Right hindlimb (tissue), 1 donor: ENCODE data around the gene RBFOX1.
"Not testable (repeated sequence)": the region's sequence is repeated elsewhere in the genome, so short reads cannot be mapped to it uniquely, and the experiment has no call there.

Experiments
- DNase-seq: peaks from one replicate; pipeline ENCODE4 v3.0.0-alpha.2; 2018

The RBFOX1 gene

DNA sequence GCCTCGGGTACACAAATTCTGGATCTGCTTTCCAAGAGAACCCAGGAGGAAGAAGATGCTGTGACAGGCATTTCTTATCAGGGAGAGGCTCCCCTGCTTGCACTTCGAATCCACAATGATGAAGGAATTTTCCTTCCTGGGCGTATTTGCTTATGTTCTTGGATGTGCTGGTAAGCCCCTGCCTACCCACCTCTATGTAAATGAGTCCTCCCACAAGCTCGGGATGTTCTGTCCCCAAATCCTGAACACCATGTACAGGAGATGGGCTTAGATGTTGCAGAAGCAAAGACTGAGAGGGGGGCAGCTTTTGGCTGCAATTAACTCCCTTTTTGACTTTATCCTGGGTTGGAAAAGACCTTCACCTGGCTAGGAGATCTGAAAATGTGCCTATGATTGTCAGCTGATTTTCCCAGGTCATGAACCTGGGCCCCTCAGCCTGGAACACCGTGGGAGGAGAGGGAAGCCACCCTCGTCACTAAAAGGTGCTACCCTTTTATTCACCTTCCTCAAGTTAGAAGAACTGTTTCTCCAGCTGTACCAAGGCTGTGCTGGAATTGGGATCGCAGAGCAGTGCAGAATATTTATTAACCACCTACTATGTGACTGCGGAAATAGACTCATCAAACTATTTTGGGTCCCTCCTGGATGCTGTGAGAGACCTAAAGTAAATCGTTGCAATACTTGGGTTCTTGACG is 150.1 kb downstream of the RBFOX1 start:
- no peak for DNase-seq

DNA sequence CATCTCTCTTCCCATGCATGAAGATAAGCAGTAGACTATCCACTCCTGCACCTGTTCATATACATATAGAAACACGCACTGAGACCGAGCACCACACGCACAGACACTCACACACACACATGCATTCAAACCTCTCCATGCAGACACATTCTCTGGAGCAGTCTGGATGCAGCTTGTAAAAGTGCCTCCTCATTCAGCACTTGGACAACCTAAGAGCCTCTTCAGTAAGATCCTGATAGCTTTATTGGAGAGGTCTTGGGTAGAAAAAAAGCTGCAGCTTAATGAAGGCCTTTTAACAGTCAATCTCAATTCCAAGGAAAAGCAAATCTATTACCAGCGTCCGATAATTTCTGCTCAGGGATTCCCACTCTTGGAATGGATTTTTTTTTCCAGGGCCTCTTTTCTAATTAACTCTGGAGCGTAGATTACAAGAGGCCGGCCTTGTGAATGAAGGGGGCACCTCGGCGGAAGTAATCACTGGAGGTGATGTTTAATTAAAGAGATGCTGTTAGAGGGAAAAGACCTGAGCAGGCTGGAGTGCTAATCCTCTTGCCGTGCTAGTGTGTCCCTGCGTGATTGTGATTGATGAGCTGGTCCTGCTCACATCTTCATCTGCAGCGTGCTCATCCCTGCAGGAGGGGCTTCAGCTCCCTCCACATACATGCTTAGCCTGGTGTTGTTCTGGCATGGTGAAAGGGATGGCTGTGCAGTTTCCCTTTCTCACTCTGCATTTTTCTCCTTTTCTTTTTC is 155.1 kb downstream of the RBFOX1 start:
- DNase-seq, result no peak

DNA sequence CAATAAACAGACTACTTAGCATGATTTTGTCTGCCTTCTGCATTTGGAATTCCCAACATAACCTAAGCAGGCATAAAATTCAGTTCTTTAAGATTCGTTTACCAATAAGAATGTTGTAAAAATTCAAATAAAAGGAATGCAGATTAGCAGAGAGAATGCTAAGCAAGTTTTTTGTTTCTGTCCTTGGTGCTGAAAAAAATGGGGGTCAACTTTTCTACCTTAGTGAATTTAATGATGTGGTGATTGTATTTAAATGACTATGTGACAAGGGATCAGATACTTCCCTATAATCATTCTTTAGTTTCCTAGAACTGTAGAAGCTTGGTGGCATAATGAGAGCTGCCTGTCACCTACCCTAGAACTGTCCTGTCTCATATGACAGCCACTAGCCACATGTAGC is 159.5 kb downstream of the RBFOX1 start:
- DNase-seq, result no peak

DNA sequence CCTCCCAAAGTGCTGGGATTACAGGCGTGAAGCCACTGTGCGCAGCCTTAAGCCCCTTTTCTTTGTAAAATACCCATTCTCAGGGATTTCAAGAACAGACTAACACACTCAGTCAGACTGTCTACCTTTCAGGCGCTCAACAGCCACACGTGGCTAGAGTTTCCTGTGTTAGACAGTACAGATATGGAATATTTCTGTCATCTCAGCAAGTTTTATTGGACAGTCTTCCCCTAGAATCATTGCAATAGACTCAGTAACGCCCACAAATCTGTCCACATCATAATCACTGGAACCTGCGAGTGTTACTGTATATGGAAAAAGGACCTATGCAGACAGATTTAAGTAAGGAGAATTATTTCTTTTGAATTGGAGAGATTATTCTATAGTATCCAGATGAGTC is 160.5 kb downstream of the RBFOX1 start:
- no peak for DNase-seq

DNA sequence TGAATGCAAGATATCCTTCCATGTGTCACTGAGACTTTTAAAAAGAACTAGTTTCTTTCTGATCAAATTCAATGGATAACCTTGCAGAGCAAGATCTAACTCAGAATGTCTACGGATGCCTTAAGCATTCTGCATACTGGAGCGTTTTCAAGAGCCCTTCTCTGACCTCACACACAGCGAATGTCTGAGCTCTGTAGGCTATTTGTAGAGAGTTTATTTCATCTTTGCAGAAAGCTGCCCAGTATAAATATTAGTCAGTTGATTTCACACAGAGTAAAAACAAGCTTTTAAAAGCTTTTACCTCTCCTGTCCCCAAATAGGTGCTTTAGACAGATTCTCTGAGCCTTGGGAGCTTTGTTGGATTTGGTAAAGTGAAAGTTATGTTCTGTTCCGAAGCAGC is 165.0 kb downstream of the RBFOX1 start:
- DNase-seq, result no peak

DNA sequence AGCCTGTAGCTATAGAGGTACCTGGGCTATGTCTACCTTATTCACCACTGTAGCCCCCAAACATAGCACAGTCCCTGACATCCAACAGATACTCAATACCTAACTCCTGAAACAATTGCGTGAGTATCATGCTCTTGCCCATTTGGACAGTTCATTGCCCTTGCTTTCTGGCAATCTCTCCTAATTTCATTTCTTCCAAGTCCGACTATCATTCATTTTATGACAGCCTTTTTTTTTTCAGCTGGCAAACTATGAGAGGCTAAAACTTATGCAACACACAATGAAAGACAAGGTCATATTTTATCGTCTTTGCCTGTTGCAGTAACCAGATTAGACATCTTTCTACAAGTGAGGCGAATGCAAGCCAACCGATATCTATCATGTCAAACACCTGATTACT is 169.2 kb downstream of the RBFOX1 start:
- DNase-seq, result no peak

DNA sequence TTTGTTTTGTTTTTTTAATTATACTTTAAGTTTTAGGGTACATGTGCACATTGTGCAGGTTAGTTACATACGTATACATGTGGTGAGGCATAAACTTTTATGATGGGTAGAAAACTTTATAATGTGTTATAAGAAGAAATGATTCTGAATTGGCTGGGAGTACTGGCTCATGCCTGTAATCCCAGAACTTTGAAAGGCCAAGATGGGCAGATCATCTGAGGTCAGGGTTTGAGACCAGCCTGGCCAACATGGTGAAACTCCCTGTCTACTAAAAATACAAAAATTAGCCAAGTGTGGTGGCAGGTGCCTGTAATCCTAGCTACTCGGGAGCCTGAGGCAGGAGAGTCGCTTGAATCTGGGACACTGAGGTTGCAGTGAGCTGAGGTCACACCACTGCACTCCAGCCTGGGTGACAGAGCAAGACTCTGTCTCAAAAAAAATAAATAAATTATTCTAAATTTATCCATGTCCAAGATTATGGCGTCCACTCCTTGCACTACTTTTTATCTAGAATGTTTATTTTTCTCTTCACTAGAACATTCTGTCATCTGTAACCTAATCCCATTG is 170.0 kb downstream of the RBFOX1 start:
- DNase-seq, result not testable (repeated sequence)

DNA sequence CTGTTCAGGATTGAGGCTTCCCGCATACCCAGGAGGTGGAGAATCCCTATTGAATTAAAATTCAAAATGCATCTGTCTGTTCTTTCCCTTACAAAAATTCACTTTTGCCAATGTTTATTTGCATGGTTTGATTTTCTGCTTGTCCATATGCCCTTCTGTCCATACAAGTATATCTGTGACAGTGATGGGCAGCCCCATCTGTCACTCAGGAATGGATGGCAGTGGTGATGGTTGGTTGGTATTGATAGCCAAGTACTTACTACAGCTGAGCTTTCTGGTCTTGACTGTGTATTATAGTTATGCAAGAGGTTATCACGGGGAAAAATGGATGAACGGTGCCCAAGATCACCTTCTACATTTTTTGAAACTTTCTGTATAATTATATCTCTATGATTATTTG is 171.0 kb downstream of the RBFOX1 start:
- DNase-seq, result no peak

DNA sequence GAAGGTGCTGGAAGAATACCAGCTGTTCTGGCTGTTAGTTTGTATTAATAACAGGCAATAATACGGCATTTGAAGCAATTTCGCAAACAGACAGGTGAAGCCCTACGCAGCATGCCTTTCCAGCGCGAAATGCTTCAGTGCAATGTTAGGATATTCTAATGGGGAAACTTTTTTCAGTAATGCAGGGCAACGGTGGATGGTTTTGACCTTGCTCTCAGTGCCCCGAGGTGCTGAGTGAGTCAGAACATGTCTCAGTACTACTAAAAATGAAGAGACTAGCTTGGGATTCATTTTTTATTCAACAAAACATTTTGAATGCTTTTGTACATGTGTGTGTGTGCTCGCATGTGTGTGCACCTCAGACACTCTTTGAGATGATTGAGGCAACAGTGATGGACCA is 172.2 kb downstream of the RBFOX1 start:
- DNase-seq, result no peak

DNA sequence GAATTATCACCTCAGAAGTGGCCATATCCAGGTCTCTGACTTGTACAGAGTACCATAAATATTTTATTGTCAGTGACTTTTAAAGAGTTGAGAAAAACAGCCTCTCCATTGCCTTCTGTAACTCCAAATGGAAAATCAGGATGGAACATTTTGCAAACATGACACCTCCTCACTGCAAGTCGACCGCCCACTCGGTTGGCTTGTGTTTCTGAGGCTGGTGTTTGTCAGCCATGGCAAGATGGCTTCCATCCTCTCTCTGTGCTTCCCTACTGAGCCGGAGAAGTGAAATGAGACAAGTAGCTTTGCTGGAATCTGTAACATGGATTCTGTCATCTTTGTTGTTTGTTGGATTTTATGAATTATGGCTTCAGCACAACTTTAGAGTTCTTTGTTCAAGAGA is 172.8 kb downstream of the RBFOX1 start:
- no peak for DNase-seq

DNA sequence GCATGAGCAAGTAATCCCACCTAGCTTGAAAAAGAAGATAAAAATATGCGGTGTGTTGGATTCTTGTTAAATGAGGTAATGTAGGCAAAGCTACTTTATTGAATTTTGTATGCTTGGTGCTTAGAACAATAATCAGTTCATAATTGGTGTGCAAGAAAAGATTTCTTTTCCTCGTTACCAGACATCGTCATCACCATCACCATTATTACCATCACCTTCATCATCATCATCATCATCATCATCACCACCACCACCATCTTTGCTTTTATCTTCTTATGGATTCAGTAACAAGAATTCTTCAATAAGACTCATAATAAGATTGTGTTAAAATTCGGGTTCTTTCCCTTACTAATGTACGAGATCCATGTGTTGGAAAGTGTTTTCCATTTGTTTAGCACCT is 173.7 kb downstream of the RBFOX1 start:
- DNase-seq, result no peak

DNA sequence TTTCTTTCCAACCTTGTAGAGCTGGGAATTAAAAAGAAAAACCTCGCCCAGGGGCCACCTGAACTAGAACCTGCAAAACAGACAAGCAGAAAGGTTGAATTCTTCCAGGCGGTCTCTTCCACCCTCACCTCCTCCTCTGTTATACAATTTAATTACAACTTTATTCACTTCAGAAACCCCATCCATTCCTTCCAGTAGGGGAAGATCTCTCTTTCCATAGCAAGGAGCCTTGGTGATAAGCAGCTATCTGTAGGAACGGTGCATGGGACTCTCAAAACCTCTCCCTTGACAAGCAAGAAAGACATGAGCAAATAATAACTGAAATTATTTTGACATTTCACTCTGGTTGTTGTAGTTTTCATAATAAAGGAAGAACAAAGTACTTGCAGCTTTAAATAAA is 176.0 kb downstream of the RBFOX1 start:
- DNase-seq, result no peak

DNA sequence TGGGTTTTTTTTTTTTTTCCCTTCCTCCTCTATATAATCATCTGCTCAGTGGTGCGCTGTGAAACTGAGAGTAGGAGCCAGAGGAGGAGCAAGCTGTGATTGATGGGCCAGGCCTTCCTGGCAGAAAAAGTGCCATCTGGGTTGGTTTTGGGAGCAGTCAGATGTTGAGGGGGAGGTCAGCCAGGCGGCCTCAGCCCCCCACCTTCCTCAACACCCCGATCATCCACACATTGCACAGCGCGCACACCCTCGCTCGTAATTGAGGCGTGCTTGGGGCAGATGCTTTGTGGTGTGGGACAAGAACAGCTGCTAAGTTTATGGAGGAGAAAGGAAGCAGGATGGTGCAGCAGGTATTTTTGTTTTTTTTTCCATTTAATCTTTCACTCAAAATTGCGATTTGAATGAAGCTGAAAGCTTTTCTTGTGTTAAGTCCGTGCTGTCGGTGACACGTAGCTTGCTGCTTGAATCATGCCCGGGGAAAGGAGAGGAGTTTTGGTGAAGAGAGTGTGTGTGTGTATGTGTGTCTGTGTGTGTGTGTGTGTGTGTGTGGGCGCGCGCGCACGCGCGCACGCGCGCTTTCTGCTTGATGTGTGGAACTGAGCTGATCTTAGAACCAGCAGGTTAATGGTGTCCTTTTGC is 177.4 kb downstream of the RBFOX1 start:
- DNase-seq, result peak; percentile 37

DNA sequence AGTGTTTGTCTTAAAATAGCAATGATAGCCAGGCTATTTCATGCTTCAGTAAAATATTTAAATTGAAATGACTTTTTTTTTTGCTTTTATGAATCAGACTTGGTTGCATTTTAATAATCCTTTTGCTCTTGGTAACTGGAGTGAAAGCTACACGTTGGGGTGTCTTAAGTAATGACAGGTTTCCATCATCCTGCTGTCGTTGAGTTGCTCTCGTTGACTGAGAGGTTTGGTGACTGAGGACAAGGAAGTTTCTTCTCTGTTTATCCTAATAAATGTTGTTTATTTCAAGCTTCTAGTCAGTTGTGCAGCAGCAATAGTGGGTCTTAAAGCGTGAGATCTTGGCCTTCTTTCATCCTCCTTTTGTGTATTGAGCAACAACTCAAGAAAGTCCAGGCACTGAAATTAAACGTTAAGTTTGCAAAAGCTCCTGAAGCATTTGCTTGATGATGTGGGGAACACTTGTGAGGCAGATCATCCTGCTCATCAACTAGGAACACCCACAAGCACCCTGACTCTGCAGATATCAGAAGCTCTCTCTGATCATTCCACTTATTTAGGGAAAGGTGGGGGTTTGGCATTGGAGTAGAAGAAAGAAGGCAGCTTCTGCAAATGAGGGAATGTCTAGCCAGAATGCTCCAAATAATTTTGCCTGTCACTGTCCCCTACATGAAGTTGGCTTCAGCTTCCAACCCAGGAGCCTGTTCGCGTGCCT is 179.1 kb downstream of the RBFOX1 start:
- no peak for DNase-seq

DNA sequence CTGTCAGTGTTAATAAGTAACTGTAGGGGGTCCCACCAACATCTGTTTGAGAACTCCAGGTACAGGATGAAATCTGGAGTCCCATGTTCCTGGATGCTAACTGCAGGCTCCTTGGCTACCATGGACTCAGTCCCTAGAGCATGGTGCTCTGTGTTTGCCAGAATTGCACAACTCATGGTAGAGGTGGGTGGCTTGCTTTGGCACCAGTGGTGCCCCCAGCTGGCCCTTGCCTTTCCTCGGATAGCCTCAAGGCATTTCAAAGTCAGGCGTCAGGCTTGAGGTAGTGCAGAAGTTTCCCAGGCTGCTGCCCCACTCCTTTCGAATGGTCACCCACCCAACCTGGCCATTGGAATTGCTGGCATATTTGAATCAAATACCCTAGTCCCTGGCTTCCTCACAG is 179.9 kb downstream of the RBFOX1 start:
- DNase-seq, result no peak

DNA sequence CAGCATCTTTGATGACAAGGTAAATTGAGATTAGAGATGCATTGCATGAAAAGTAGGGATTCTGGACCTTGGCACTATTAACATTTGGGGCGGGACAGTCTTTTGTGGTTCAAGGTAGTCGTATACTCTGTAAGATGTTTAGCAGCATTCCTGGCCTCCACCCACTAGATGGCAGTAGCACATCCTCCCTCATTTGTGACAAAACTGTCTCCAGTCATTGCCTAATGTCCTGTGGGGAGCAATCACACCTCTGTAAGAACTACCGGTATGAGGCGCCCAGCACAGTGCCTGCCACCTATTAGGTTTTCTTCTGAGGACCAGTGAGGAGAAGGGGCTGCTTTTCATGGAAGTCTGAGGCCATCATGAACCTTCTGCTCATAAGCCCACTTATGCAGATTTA is 180.8 kb downstream of the RBFOX1 start:
- no peak for DNase-seq

DNA sequence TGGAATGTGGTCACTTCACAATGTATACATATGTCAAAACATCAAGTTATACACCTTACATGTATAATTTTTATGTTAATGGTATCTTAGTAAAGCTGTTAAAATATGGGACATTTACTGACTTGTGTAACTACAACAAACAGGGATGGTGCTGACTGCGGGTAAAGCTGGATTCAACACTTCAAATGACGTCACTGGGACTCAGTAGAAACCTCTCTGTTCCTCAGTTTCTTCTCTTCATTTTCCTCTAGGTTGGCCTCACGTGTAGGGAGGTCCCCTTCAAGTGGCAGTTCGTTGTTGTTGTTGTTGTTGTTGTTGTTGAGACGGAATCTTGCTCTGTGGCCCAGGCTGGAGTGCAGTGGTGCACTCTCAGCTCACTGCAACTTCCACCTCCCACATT is 182.9 kb downstream of the RBFOX1 start:
- DNase-seq, result no peak

DNA sequence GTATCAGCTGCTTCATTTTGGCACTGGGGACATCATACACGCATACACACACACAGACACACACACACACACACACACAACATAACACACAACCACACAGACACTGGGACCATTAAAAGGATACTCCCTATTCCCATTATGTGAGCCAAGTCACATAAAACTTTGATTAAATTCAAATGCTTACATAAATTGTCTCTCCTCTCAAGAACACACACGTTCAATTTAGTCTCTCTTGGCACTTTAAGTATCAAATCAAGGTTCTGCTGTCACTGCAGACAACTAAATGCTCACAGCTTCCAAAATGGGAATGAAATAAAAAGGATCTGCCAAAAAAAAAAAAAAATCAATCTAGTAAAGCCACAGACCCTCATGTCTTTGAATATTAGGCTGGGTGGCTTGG is 184.9 kb downstream of the RBFOX1 start:
- no peak for DNase-seq

DNA sequence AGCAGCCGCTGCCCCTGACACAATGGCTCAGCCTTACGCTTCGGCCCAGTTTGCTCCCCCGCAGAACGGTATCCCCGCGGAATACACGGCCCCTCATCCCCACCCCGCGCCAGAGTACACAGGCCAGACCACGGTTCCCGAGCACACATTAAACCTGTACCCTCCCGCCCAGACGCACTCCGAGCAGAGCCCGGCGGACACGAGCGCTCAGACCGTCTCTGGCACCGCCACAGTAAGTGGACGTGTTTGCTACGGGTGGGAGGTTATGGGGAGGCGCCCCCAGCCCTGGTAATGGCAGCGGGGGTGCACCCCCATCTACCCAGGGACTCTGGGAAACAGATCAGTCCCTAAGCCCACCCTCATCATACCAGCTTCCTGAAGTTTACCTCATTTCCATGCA is 185.5 kb downstream of the RBFOX1 start:
- DNase-seq, result no peak

DNA sequence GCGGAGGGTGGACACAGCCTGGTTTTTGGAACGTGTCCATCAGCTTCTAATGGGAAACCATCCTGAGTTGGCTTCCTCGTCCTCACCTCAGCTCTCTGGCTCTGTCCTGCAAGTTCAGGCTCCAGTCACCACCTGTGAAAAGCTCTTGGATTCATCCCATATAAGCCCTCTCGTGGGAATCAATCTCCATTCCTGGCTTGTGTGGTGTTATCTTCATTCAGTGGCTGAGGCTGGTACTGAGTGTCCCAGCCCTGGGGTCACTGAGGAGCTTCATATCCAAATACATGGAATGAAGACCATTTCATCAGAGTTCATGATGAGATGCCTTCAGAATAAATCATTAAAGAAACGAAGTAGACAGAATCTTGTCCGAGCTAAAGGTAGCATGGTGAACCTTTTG is 189.2 kb downstream of the RBFOX1 start:
- no peak for DNase-seq

DNA sequence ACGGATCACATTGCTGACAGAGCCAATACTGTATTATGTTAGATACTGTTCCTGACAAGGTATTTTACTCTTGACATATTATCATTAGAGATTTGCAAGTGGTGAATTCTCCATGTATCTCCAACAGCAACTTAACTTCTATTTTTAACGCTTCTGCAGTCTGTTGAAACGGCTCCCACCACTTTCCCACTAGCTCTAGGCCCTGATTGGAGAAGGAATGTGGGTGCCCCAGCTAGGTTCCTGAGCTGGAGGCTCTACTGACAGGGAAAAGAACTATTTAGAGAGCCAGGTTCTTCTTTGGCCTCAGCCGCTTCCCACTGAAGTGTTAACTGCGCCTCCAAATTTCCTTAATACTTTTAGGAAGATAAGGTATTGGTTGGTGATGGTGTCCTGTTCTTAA is 191.8 kb downstream of the RBFOX1 start:
- DNase-seq, result no peak

DNA sequence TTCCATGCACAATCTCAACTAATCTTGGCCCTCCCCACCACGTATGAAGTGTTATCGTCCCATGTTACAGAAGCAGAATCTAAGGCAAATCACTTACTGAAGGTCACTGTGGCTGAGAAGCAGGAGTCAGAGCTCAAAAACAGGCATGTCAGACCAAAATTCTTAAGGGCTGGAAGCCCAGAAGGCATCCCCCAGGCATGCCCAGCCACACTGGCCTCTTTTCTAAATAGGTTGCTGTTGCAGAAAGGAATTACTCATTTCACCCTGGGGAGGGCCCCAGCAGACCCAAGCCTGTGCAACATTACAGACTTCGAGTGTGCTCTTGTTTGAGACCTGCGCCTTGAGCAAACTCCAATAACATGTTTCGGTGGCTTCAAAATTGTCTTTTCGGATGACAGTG is 194.1 kb downstream of the RBFOX1 start:
- no peak for DNase-seq

DNA sequence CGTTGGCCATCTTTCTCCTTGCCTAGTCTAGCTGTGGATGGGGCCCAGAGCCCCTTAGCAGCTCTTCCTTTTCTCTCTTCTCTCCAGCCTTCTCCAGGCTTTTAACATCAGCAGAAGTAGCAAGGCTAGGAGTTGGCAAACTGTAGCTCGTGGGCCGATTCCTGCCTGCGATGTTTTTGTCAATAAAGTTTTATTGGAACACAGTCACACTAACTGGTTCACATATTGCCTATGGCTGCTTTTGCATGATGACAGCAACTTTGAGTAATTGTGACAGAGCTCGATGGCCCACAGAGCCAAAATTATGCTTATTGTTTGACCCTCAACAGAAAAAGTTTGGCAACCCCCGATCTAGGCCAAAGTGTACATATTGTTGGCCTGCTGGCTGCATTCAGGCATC is 199.9 kb downstream of the RBFOX1 start:
- no peak for DNase-seq
